Hepatocyte (in vitro differentiated cells): ENCODE measurements around the gene VPS45. TPM values are rescaled to one million over a fixed set of nuclear protein-coding genes. Genes with fewer than 3 reads are reported as not detected.

Experiments
- DNase-seq: peaks from one replicate; pipeline ENCODE4 v3.0.0-alpha.2; 2016; ENCODE audit warnings: low spot score
- H2AFZ ChIP-seq: fragments of 200-600 bp; sonication (generic); 2 replicates; pipeline ENCODE4 v1.6.0; 2016; ENCODE audit warnings: antibody characterized with exemption, mild to moderate bottlenecking
- H3K27ac ChIP-seq: fragments of 200-600 bp; sonication (generic); 2 replicates; pipeline ENCODE4 v1.5.1; 2016; ENCODE audit warnings: mild to moderate bottlenecking
- H3K27me3 ChIP-seq: fragments of 200-600 bp; sonication (generic); 2 replicates; pipeline ENCODE4 v1.6.1; 2016
- H3K36me3 ChIP-seq: fragments of 200-600 bp; sonication (generic); replicated peaks from 2 replicates; pipeline ENCODE4 v1.5.1; 2016; ENCODE audit warnings: low read depth; ENCODE audit not compliant: insufficient read depth
- H3K4me1 ChIP-seq: fragments of 200-600 bp; sonication (generic); 2 replicates; pipeline ENCODE4 v1.5.1; 2016; ENCODE audit warnings: mild to moderate bottlenecking, moderate library complexity; ENCODE audit not compliant: insufficient read depth
- H3K4me2 ChIP-seq: fragments of 200-600 bp; sonication (generic); 2 replicates; pipeline ENCODE4 v1.6.0; 2016
- H3K4me3 ChIP-seq: fragments of 200-600 bp; sonication (generic); 2 replicates; pipeline ENCODE4 v1.5.1; 2016; ENCODE audit warnings: mild to moderate bottlenecking
- H3K79me2 ChIP-seq: fragments of 200-600 bp; sonication (generic); 2 replicates; pipeline ENCODE4 v1.6.0; 2017; ENCODE audit warnings: mild to moderate bottlenecking
- H3K9me2 ChIP-seq: fragments of 200-600 bp; sonication (generic); replicated peaks from 2 replicates; pipeline ENCODE4 v1.6.0; 2017; ENCODE audit warnings: mild to moderate bottlenecking; ENCODE audit not compliant: insufficient read depth
- H3K9me3 ChIP-seq: fragments of 200-600 bp; sonication (generic); 2 replicates; pipeline ENCODE4 v1.5.1; 2016; ENCODE audit warnings: low read depth, mild to moderate bottlenecking
- H4K20me1 ChIP-seq: fragments of 200-600 bp; sonication (generic); 2 replicates; pipeline ENCODE4 v1.6.0; 2016; ENCODE audit warnings: mild to moderate bottlenecking; ENCODE audit not compliant: insufficient read depth, poor library complexity, severe bottlenecking
- CTCF ChIP-seq: fragments of 200-600 bp; sonication (generic); IDR thresholded peaks from 2 replicates; pipeline ENCODE4 v1.5.1; 2016; ENCODE audit warnings: antibody characterized with exemption, mild to moderate bottlenecking; ENCODE audit not compliant: poor library complexity
- EZH2 ChIP-seq: fragments of 200-600 bp; sonication (generic); IDR thresholded peaks from 2 replicates; pipeline ENCODE4 v1.6.1; 2016; ENCODE audit warnings: antibody characterized with exemption, mild to moderate bottlenecking, borderline replicate concordance
- EZH2phosphoT487 ChIP-seq: fragments of 200-600 bp; sonication (generic); IDR thresholded peaks from one replicate; pipeline ENCODE4 v1.6.1; 2018; ENCODE audit warnings: antibody characterized with exemption, mild to moderate bottlenecking, low read depth, moderate library complexity; ENCODE audit not compliant: unreplicated experiment, severe bottlenecking
- WGBS: methylation state at CpG from one replicate; pipeline ENCODE4 v1.1.6; 2016; ENCODE audit warnings: low lambda C conversion rate; ENCODE audit errors: missing lambda C conversion rate; 5-methylcytosine and 5-hydroxymethylcytosine counted together
- polyA plus RNA-seq: library from polyadenylated mRNA; unstranded; fragments of >200 nt; fragmentation: Nextera tagmentation; extraction: Ambion mirVana; gene quantifications from 2 replicates; pipeline ENCODE4 v1.2.1, GENCODE V29; 2016
- total RNA-seq: library from RNA; depleted of rRNA; stranded (reverse); fragments of >200 nt; gene quantifications from 2 replicates; pipeline ENCODE4 v1.2.3, GENCODE V29; 2014

The VPS45 gene
- total and polyA plus RNA-seq, 2 experiments from 2014 or later = 23.8 to 37.1 TPM

- no peaks in the 10 kb centered on the region for H4K20me1 ChIP-seq
- H2AFZ ChIP-seq = no peak overlapping the region
- no peak overlapping the region for H3K27ac ChIP-seq
- no peaks in the 10 kb centered on the region for H3K4me1 ChIP-seq
- no peaks in the 10 kb centered on the region for H3K79me2 ChIP-seq
- TF ChIP-seq CTCF = no peak
- no peak for TF ChIP-seq EZH2
- no peak for TF ChIP-seq EZH2phosphoT487
- no peaks in the 10 kb centered on the region for H3K9me2 ChIP-seq
- no peaks in the 10 kb centered on the region for H3K27me3 ChIP-seq
- no peak for DNase-seq
- H3K4me2 ChIP-seq = no peak overlapping the region
- H3K9me3 ChIP-seq = no peaks in the 10 kb centered on the region
- no peak overlapping the region for H3K4me3 ChIP-seq
- H3K36me3 ChIP-seq = no peaks in the 10 kb centered on the region
- WGBS = 95% methylated on average over 7 of the region's 7 CpGs
Measured at GRCh38 chr1:150179867-150180266, 112.3 kb downstream of the VPS45 start.

DNA sequence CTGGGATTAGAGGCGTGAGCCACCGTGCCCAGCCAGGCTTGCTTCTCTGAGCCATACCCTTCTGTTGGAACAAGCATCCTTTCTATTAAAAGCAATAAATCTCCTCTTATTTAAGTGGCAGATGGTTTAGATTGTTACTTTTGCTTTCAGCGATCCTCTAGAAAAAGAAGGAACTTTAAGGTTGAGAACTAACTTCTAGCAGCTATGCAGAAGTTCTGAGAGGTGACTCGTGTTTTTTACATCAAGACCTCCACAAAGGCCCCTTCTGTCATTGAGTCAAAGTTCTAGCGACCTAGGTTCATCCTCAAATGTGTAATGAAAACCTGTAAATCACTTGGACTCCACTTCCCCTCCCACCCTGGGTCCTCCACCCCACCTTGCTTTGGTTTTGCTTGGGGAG is 112.9 kb downstream of the VPS45 start:
- 86% methylated on average over 5 of the region's 5 CpGs for WGBS
- TF ChIP-seq CTCF (no peak), EZH2phosphoT487 (no peak), EZH2 (no peak)

DNA sequence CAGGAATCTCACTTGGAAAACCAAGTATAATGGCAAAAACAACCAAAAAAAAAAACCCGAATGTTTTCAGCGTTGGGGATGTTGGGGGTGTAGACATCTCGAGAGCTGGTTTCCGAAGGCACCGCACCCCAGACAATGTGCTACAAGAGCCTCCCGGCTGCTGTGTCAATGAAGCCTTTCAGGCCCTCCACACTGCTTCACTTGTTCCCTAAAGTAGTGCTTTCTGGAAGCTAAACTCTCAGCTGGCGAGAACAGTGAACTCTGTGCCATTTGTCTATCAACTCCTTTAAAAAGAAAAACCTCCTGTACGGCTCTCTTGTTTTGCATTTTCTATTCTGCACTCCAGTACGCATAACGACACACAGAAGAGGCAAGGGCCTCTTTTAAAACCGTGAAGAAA is 114.7 kb downstream of the VPS45 start:
- no peaks in the 10 kb centered on the region for H3K9me3 ChIP-seq
- no peak overlapping the region for H3K4me2 ChIP-seq
- H3K27ac ChIP-seq = no peak overlapping the region
- H3K36me3 ChIP-seq = no peaks in the 10 kb centered on the region
- H3K79me2 ChIP-seq = no peaks in the 10 kb centered on the region
- no peaks in the 10 kb centered on the region for H4K20me1 ChIP-seq
- H3K9me2 ChIP-seq = no peaks in the 10 kb centered on the region
- WGBS = 90% methylated on average over 11 of the region's 11 CpGs
- H3K4me3 ChIP-seq = no peak overlapping the region
- no peak for DNase-seq
- no peak for TF ChIP-seq EZH2
- no peaks in the 10 kb centered on the region for H3K4me1 ChIP-seq
- H2AFZ ChIP-seq = no peak overlapping the region
- no peaks in the 10 kb centered on the region for H3K27me3 ChIP-seq

More for the DNA sequence above, 112.9 kb downstream of the VPS45 start:
- no peak overlapping the region for H3K4me3 ChIP-seq
- H3K4me2 ChIP-seq = no peak overlapping the region
- H3K27ac ChIP-seq = no peak overlapping the region
- no peaks in the 10 kb centered on the region for H4K20me1 ChIP-seq
- no peaks in the 10 kb centered on the region for H3K9me2 ChIP-seq
- H3K9me3 ChIP-seq = no peaks in the 10 kb centered on the region
- no peak for DNase-seq
- H3K27me3 ChIP-seq = no peaks in the 10 kb centered on the region
- H3K36me3 ChIP-seq = no peaks in the 10 kb centered on the region
- H2AFZ ChIP-seq = no peak overlapping the region
- no peaks in the 10 kb centered on the region for H3K79me2 ChIP-seq
- H3K4me1 ChIP-seq = no peaks in the 10 kb centered on the region

GRCh38 chr1:150183061-150183460 is 115.5 kb downstream of the VPS45 start:
- no peak overlapping the region for H3K4me2 ChIP-seq
- H3K9me3 ChIP-seq = no peaks in the 10 kb centered on the region
- no peaks in the 10 kb centered on the region for H3K79me2 ChIP-seq
- no peak for TF ChIP-seq EZH2
- no peak for TF ChIP-seq CTCF
- no peak for TF ChIP-seq EZH2phosphoT487
- no peak for DNase-seq
- no peak overlapping the region for H3K4me3 ChIP-seq
- 91% methylated on average over 3 of the region's 3 CpGs for WGBS
- no peak overlapping the region for H2AFZ ChIP-seq
- no peak overlapping the region for H3K27ac ChIP-seq
- no peaks in the 10 kb centered on the region for H4K20me1 ChIP-seq
- no peaks in the 10 kb centered on the region for H3K36me3 ChIP-seq
- no peaks in the 10 kb centered on the region for H3K27me3 ChIP-seq
- H3K4me1 ChIP-seq = no peaks in the 10 kb centered on the region
- H3K9me2 ChIP-seq = no peaks in the 10 kb centered on the region
